Measurements from ENCODE around the gene AHSP. TPM values are rescaled to one million over a fixed set of nuclear protein-coding genes. Genes with fewer than 3 reads are reported as not detected.
"Not testable (repeated sequence)": the region's sequence is repeated elsewhere in the genome, so short reads cannot be mapped to it uniquely, and the experiment has no call there.

Gene AHSP
- 10 to 100 TPM in 7 of 10 donors, 1 to 10 TPM in 3; 8.6 to 48.2 (median 14.0) TPM for polyA plus RNA-seq (ENCODE audit: insufficient read length in 10 of 10)
- long read RNA-seq, donor 1, transcript AHSP-201 (3 exons, 524 nt): major isoform, 7 of 7 reads
- long read RNA-seq, donor 1, partial matches to known transcripts: 0 of 7 reads
- long read RNA-seq, donor 1, other reads (novel, unspliced or antisense): 0 of 7 reads
- long read RNA-seq, donor 2, transcript AHSP-201 (3 exons, 524 nt): major isoform, 5 of 5 reads
- long read RNA-seq, donor 2, partial matches to known transcripts: 0 of 5 reads
- long read RNA-seq, donor 2, other reads (novel, unspliced or antisense): 0 of 5 reads
- long read RNA-seq, donor 3: 0 reads
- long read RNA-seq, donor 4, transcript AHSP-201 (3 exons, 524 nt): major isoform, 10 of 12 reads
- long read RNA-seq, donor 4, partial matches to known transcripts: 0 of 12 reads
- long read RNA-seq, donor 4, other reads (novel, unspliced or antisense): 0 of 12 reads
- long read RNA-seq, donor 5, transcript AHSP-201 (3 exons, 524 nt): major isoform, 20 of 21 reads
- long read RNA-seq, donor 5, partial matches to known transcripts: 0 of 21 reads
- long read RNA-seq, donor 5, other reads (novel, unspliced or antisense): 0 of 21 reads
- long read RNA-seq, donor 6, partial matches to known transcripts: 0 of 2 reads
- long read RNA-seq, donor 6, other reads (novel, unspliced or antisense): 0 of 2 reads
- long read RNA-seq, donor 7, partial matches to known transcripts: 0 of 1 reads
- long read RNA-seq, donor 7, other reads (novel, unspliced or antisense): 0 of 1 reads
- long read RNA-seq, donor 8, transcript AHSP-201 (3 exons, 524 nt): major isoform, 17 of 17 reads
- long read RNA-seq, donor 8, partial matches to known transcripts: 0 of 17 reads
- long read RNA-seq, donor 8, other reads (novel, unspliced or antisense): 0 of 17 reads
- long read RNA-seq, donor 9, transcript AHSP-201 (3 exons, 524 nt): major isoform, 5 of 5 reads
- long read RNA-seq, donor 9, partial matches to known transcripts: 0 of 5 reads
- long read RNA-seq, donor 9, other reads (novel, unspliced or antisense): 0 of 5 reads

DNA sequence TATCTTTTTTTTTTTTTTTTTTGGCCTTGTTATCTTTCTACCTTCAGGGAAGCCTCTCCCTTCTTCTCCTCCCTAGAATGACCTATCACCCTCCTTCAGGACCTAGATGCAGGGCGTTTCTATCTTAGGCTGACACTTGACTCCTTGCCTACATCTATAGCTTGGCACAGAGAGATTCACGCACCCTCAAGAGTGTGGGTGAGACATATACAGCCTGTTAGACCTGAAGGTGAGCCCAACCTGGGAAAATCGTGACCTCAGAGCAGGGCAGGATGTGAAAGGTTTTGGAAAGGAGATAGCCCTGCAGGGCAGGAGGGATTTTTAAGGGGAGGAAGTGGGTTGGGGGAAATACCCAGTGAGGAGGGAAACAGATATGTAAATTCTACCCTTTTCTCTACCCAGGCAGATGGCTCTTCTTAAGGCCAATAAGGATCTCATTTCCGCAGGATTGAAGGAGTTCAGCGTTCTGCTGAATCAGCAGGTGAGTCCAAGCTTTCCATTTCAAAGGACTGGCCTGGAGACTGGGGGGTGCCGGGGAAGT, at the start of gene AHSP:
Gene AHSP, plus strand, starts transcription at position 167 of the 541 bp plus-strand sequence. Its CDS starts 240 bp downstream, at position 407.
- DNase-seq: no peak

DNA sequence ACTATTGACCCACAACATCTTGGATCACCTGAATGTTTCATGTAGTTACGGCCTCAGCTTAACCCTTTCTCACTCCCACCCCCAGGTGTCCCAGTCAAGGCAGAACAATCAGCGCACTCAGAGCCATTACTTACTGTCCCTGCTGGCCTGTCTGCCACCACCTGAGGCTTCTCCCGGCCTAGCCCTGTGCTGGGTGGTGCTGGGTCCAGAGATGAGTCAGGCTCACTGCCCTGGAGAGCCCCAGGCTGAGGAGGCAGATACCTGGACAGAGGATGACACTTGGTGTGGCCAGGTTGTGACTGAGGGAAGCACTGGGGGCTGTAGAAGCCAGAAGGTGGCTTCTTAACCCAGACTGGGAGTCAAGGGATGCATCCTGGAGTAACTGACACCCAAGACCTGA, 48.7 kb upstream of the AHSP start:
- no peak for DNase-seq

- DNase-seq: no peak
These were observed 47.9 kb upstream of the AHSP start for GRCh38 chr16:31479751-31480150.

DNA sequence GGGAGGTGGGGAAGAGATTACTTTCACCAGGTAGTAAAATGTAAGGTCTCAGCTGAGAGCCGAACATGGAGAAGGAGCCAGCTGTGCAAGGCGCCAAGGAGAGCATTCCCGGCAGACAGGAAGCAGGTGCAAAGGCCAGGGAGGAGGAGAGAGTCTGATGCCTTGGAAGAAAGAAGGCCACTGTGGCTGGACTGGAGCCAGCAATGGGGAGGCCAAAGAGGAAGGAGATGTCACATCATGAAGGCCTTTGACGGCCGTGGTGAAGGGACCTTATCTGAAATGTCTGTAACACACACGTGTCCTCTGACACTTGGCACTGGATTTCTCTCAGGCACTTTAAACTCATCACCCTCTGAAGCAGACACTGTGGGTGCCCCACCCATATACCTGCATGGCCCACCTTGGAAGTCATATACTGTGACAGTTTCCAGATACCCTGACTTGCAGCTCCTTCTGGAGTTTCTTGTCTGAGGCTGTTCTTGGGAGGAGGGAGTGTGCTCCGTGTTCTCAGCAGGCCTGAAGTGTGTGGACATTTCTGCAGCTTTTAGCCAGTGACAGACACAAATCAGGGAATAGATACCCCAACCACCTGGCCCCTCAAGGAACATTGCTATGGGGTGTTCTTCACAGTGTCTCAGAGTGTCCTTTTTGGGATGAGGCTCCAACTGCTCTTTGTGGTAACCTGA, 46.7 kb upstream of the AHSP start:
- peak in 1 of 3 donors; percentile 51 for DNase-seq

DNA sequence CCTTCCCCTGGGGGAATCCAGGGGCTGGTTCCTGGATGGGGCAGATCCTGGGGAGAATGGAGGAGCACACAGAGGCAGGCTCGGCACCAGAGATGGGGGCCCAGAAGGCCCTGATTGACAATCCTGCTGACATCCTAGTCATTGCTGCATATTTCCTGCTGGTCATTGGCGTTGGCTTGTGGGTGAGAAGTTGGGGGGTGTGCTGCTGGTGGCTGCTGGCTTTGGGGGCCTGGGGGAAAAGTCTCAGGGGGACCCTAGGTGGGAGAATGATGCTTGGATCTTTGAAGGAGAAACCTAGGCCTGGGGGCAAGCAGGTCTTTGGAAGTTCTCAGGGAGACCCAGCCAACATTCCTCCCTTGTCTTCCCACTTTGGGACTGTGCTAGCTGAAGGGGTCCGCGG, 44.6 kb upstream of the AHSP start, which contains the start of gene SLC5A2:
Gene SLC5A2, plus strand, starts transcription at position 43 of the 400 bp plus-strand sequence. Its CDS starts 14 bp downstream, at position 57.
- DNase-seq: no peak

GRCh38 chr16:31484048-31484447, 43.7 kb upstream of the AHSP start:
- not testable (repeated sequence) for DNase-seq

DNA sequence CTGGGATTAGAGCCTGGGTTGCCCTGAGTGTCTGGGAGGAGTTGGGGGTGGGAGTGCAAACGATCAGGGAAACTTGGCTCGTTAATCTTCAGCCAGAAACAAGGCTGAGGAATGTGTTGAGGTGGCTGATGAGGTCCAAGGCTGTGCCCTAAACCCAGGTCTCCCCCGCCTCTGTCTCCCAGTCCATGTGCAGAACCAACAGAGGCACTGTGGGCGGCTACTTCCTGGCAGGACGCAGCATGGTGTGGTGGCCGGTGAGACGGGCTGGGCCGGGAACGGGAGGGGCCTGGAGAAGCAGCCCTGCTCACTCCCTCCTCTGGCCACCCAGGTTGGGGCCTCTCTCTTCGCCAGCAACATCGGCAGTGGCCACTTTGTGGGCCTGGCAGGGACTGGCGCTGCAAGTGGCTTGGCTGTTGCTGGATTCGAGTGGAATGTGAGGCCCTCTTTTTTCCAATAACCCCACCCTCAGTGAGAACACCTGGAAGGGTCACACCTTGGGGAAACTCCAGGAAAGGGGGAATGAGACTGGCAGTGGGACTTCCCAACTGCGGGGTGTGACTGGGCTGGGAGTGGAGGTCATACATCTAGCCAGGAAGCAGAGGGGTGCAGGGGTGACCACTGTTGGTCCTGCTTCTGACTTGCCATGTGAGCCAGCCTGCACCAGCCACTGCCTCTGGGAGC, 43.1 kb upstream of the AHSP start:
- no peak for DNase-seq

- no peak for DNase-seq
These were observed 42.1 kb upstream of the AHSP start for GRCh38 chr16:31485571-31485970.

GRCh38 chr16:31486045-31486444, 41.7 kb upstream of the AHSP start:
- DNase-seq: peak in 2 of 3 donors; percentile 63 to 72

DNA sequence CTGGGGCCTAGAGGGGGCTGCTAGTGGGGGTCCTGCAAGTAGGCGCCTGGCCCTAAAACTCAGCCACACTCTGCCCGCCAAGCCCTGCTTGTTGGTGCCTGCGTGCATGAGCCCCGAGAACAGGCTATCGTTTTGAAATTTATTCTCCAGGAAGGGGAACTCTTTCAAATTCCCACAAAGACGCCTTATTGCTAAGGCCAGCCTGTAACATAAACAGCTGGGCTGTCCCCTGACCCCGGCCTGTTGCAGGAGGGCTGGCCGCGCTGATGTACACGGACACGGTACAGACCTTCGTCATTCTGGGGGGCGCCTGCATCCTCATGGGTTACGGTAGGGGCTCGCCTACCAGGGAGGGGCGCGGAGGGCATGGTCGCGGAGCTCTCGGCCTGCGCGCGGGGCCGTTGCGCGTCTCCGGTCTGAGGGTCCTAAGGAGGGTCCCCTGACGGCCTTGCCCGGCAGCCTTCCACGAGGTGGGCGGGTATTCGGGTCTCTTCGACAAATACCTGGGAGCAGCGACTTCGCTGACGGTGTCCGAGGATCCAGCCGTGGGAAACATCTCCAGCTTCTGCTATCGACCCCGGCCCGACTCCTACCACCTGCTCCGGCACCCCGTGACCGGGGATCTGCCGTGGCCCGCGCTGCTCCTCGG, 40.5 kb upstream of the AHSP start:
- DNase-seq: peak in 1 of 3 donors; percentile 56

DNA sequence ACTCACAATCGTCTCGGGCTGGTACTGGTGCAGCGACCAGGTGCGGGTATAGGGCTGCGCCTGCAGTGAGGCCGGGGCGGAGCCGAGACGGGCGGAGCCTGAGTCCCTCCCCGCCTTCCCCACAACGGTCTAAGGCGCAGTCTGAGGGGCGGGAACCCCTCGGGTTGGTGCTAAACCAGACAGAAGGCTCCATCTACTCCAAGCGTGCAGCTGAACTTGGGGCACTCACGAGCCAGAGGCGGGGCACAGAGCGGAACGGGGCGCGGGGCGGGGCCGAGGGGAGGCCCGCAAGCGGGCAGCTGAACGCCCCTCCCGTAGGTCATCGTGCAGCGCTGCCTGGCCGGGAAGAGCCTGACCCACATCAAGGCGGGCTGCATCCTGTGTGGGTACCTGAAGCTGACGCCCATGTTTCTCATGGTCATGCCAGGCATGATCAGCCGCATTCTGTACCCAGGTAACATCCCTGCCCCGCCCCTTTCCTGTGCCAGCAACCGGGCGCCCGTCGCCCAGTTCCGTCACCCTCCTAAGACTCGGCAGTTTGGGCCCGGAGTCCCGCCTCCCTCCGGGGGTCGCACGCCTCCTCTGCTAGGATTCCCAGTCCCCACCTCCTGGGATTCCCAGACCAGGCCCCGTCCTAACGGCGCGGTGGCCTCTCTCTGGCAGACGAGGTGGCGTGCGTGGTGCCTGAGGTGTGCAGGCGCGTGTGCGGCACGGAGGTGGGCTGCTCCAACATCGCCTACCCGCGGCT, 39.8 kb upstream of the AHSP start:
- DNase-seq: peak in 1 of 3 donors; percentile 76

GRCh38 chr16:31488468-31489297, 39.0 kb upstream of the AHSP start:
- peak in 1 of 3 donors; percentile 72 for DNase-seq

GRCh38 chr16:31489298-31489564, 38.5 kb upstream of the AHSP start:
- DNase-seq: peak in 1 of 3 donors; percentile 28

GRCh38 chr16:31489616-31490584, 37.8 kb upstream of the AHSP start:
- no peak for DNase-seq

DNA sequence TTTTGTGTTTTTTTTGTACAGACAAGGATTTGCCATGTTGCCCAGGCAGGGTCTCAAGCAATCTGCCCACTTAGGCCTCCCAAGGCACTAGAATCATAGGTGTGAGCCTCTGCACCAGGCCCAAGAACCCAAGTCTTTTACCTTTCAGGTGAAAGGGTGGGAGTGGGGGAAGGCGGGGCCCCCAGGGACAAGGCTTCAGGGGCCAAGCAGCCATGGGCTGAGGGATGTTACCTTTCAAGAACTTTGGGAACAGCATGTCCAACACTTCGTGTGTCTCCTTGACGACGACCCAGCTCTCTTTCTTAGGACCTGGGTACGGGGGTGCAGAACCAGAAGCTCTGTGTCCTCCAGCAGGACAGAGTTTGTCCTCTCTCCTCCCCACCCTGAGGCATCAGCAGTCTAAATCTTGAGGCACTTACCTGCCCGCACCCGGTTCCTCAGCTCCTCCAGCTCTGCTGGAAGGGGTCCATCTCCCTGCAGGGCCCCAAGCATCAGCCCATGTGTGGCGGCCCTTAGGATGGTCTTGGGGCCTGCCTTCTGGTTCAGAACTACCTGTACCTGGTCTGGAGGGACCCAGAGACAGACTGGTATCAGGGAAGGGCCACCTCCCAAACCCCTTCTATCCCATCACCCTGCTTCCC, 35.8 kb upstream of the AHSP start:
- DNase-seq: no peak

GRCh38 chr16:31493506-31494125, 34.1 kb upstream of the AHSP start:
- no peak for DNase-seq

Data from muscle of back (tissue), 13 donors.